ENCODE measurements around the gene TPM1.

DNA sequence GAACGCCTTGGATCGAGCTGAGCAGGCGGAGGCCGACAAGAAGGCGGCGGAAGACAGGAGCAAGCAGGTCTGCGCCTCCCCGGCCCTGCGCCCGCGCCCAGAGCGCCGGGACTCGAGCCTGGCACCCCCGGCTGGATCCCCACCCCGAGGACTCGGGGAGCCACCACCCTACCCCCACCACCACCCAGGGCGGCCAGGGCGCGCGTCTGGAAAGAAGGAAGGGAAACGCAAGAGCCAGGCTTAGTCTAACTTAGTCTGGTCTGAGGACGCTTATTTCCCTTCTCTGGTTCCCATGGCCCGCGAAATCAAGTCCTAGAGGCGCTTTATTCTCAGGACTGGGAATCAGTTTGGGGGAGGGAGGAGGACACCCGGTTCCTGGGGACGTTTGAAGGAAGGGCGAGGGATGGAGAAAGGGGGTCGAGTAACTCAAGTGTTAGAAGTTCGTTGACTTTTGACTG is 359 bp downstream of the TPM1 start:
- TF ChIP-seq SMC3 (IDR thresholded peaks at IDR 0.05; ENCODE audit: low read depth, low read length) (no peak), RFX5 (IDR thresholded peaks at IDR 0.05; ENCODE audit: low read depth, low read length) (no peak), CHD1 (IDR thresholded peaks at IDR 0.05; ENCODE audit: low read depth, low read length) (no peak)
- TF ChIP-seq, protein P1, sequence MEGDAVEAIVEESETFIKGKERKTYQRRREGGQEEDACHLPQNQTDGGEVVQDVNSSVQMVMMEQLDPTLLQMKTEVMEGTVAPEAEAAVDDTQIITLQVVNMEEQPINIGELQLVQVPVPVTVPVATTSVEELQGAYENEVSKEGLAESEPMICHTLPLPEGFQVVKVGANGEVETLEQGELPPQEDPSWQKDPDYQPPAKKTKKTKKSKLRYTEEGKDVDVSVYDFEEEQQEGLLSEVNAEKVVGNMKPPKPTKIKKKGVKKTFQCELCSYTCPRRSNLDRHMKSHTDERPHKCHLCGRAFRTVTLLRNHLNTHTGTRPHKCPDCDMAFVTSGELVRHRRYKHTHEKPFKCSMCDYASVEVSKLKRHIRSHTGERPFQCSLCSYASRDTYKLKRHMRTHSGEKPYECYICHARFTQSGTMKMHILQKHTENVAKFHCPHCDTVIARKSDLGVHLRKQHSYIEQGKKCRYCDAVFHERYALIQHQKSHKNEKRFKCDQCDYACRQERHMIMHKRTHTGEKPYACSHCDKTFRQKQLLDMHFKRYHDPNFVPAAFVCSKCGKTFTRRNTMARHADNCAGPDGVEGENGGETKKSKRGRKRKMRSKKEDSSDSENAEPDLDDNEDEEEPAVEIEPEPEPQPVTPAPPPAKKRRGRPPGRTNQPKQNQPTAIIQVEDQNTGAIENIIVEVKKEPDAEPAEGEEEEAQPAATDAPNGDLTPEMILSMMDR (conservative IDR thresholded peaks at IDR 0.05; ENCODE audit: low read depth, low read length): no peak
